Hepatocyte (in vitro differentiated cells): ENCODE data around the gene OR2A5. TPM values are rescaled to one million over a fixed set of nuclear protein-coding genes. Genes with fewer than 3 reads are reported as not detected.
A peak's percentile ranks its signal among the peaks of the same experiment; 100 is the strongest.

ENCODE experiments used
- DNase-seq: peaks from one replicate; pipeline ENCODE4 v3.0.0-alpha.2; 2016; ENCODE audit warnings: low spot score
- H2AFZ ChIP-seq: fragments of 200-600 bp; sonication (generic); 2 replicates; pipeline ENCODE4 v1.6.0; 2016; ENCODE audit warnings: antibody characterized with exemption, mild to moderate bottlenecking
- H3K27ac ChIP-seq: fragments of 200-600 bp; sonication (generic); 2 replicates; pipeline ENCODE4 v1.5.1; 2016; ENCODE audit warnings: mild to moderate bottlenecking
- H3K27me3 ChIP-seq: fragments of 200-600 bp; sonication (generic); 2 replicates; pipeline ENCODE4 v1.6.1; 2016
- H3K36me3 ChIP-seq: fragments of 200-600 bp; sonication (generic); replicated peaks from 2 replicates; pipeline ENCODE4 v1.5.1; 2016; ENCODE audit warnings: low read depth; ENCODE audit not compliant: insufficient read depth
- H3K4me1 ChIP-seq: fragments of 200-600 bp; sonication (generic); 2 replicates; pipeline ENCODE4 v1.5.1; 2016; ENCODE audit warnings: mild to moderate bottlenecking, moderate library complexity; ENCODE audit not compliant: insufficient read depth
- H3K4me2 ChIP-seq: fragments of 200-600 bp; sonication (generic); 2 replicates; pipeline ENCODE4 v1.6.0; 2016
- H3K4me3 ChIP-seq: fragments of 200-600 bp; sonication (generic); 2 replicates; pipeline ENCODE4 v1.5.1; 2016; ENCODE audit warnings: mild to moderate bottlenecking
- H3K79me2 ChIP-seq: fragments of 200-600 bp; sonication (generic); 2 replicates; pipeline ENCODE4 v1.6.0; 2017; ENCODE audit warnings: mild to moderate bottlenecking
- H3K9me2 ChIP-seq: fragments of 200-600 bp; sonication (generic); replicated peaks from 2 replicates; pipeline ENCODE4 v1.6.0; 2017; ENCODE audit warnings: mild to moderate bottlenecking; ENCODE audit not compliant: insufficient read depth
- H3K9me3 ChIP-seq: fragments of 200-600 bp; sonication (generic); 2 replicates; pipeline ENCODE4 v1.5.1; 2016; ENCODE audit warnings: low read depth, mild to moderate bottlenecking
- H4K20me1 ChIP-seq: fragments of 200-600 bp; sonication (generic); 2 replicates; pipeline ENCODE4 v1.6.0; 2016; ENCODE audit warnings: mild to moderate bottlenecking; ENCODE audit not compliant: insufficient read depth, poor library complexity, severe bottlenecking
- CTCF ChIP-seq: fragments of 200-600 bp; sonication (generic); IDR thresholded peaks from 2 replicates; pipeline ENCODE4 v1.5.1; 2016; ENCODE audit warnings: antibody characterized with exemption, mild to moderate bottlenecking; ENCODE audit not compliant: poor library complexity
- EZH2 ChIP-seq: fragments of 200-600 bp; sonication (generic); IDR thresholded peaks from 2 replicates; pipeline ENCODE4 v1.6.1; 2016; ENCODE audit warnings: antibody characterized with exemption, mild to moderate bottlenecking, borderline replicate concordance
- EZH2phosphoT487 ChIP-seq: fragments of 200-600 bp; sonication (generic); IDR thresholded peaks from one replicate; pipeline ENCODE4 v1.6.1; 2018; ENCODE audit warnings: antibody characterized with exemption, mild to moderate bottlenecking, low read depth, moderate library complexity; ENCODE audit not compliant: unreplicated experiment, severe bottlenecking
- WGBS: methylation state at CpG from one replicate; pipeline ENCODE4 v1.1.6; 2016; ENCODE audit warnings: low lambda C conversion rate; ENCODE audit errors: missing lambda C conversion rate; 5-methylcytosine and 5-hydroxymethylcytosine counted together
- polyA plus RNA-seq: library from polyadenylated mRNA; unstranded; fragments of >200 nt; fragmentation: Nextera tagmentation; extraction: Ambion mirVana; gene quantifications from 2 replicates; pipeline ENCODE4 v1.2.1, GENCODE V29; 2016
- total RNA-seq: library from RNA; depleted of rRNA; stranded (reverse); fragments of >200 nt; gene quantifications from 2 replicates; pipeline ENCODE4 v1.2.3, GENCODE V29; 2014

OR2A5 gene
- total RNA-seq (0.44 and 0.77 TPM in 2 replicates), polyA plus RNA-seq (0.09 and 0.10 TPM in 2 replicates)

GRCh38 chr7:144048648-144049047 lies at the start of gene OR2A5:
Gene OR2A5 (plus strand): TSS chr7:144048948. CDS start chr7:144050402, 1,454 bp downstream.
- no peaks in the 10 kb centered on the region for H4K20me1 ChIP-seq
- 26% methylated on average over 1 of the region's 1 CpG for WGBS
- H3K36me3 ChIP-seq, result no peaks in the 10 kb centered on the region
- no peaks in the 10 kb centered on the region for H3K9me2 ChIP-seq
- H3K4me2 ChIP-seq, result peak within 1 kb of the TSS; percentile 55
- H2AFZ ChIP-seq, result no peak within 1 kb of the TSS
- peaks cover 13% of the 10 kb centered on the region for H3K4me1 ChIP-seq
- peak; percentile 41 for DNase-seq
- H3K4me3 ChIP-seq, result no peak within 1 kb of the TSS
- no peaks in the 10 kb centered on the region for H3K27me3 ChIP-seq
- H3K27ac ChIP-seq, result peak within 1 kb of the TSS; percentile 63
- H3K9me3 ChIP-seq, result no peaks in the 10 kb centered on the region
- no peaks in the 10 kb centered on the region for H3K79me2 ChIP-seq
- TF ChIP-seq EZH2phosphoT487, result no peak
- no peak for TF ChIP-seq CTCF
- TF ChIP-seq EZH2, result no peak

- TF ChIP-seq CTCF (no peak), EZH2 (no peak), EZH2phosphoT487 (no peak)
- H2AFZ ChIP-seq, result no peak within 1 kb of the TSS
- H3K27me3 ChIP-seq, result no peaks in the 10 kb centered on the region
- H3K4me2 ChIP-seq, result no peak within 1 kb of the TSS
- no peaks in the 10 kb centered on the region for H3K4me1 ChIP-seq
- H3K9me3 ChIP-seq, result no peaks in the 10 kb centered on the region
- WGBS, result 85% methylated on average over 4 of the region's 4 CpGs
- no peaks in the 10 kb centered on the region for H4K20me1 ChIP-seq
- H3K27ac ChIP-seq, result no peak within 1 kb of the TSS
- no peak for DNase-seq
- H3K79me2 ChIP-seq, result no peaks in the 10 kb centered on the region
- no peak within 1 kb of the TSS for H3K4me3 ChIP-seq
- no peaks in the 10 kb centered on the region for H3K36me3 ChIP-seq
- H3K9me2 ChIP-seq, result no peaks in the 10 kb centered on the region
These were observed 48.7 kb upstream of the OR2A5 start, which contains the start of gene OR6B1 for GRCh38 chr7:144000020-144000419. Gene OR6B1 (plus strand): TSS chr7:144000320. CDS start chr7:144003997, 3,677 bp downstream.

- H3K27ac ChIP-seq, result no peak overlapping the region
- no peak for TF ChIP-seq CTCF
- TF ChIP-seq EZH2, result no peak
- no peak for TF ChIP-seq EZH2phosphoT487
- H3K4me1 ChIP-seq, result peaks cover 6% of the 10 kb centered on the region
- no peaks in the 10 kb centered on the region for H3K27me3 ChIP-seq
- no peak for DNase-seq
- WGBS, result 87% methylated on average over 3 of the region's 3 CpGs
- no peaks in the 10 kb centered on the region for H4K20me1 ChIP-seq
- H3K9me2 ChIP-seq, result no peaks in the 10 kb centered on the region
- H2AFZ ChIP-seq, result no peak overlapping the region
- H3K4me3 ChIP-seq, result no peak overlapping the region
- no peak overlapping the region for H3K4me2 ChIP-seq
- no peaks in the 10 kb centered on the region for H3K36me3 ChIP-seq
- H3K79me2 ChIP-seq, result no peaks in the 10 kb centered on the region
- no peaks in the 10 kb centered on the region for H3K9me3 ChIP-seq
These were observed 47.2 kb upstream of the OR2A5 start for GRCh38 chr7:144001543-144001942.
